ENCODE results near the gene TTYH3.
A peak's percentile ranks its signal among the peaks of the same experiment; 100 is the strongest.

Gene TTYH3

DNA sequence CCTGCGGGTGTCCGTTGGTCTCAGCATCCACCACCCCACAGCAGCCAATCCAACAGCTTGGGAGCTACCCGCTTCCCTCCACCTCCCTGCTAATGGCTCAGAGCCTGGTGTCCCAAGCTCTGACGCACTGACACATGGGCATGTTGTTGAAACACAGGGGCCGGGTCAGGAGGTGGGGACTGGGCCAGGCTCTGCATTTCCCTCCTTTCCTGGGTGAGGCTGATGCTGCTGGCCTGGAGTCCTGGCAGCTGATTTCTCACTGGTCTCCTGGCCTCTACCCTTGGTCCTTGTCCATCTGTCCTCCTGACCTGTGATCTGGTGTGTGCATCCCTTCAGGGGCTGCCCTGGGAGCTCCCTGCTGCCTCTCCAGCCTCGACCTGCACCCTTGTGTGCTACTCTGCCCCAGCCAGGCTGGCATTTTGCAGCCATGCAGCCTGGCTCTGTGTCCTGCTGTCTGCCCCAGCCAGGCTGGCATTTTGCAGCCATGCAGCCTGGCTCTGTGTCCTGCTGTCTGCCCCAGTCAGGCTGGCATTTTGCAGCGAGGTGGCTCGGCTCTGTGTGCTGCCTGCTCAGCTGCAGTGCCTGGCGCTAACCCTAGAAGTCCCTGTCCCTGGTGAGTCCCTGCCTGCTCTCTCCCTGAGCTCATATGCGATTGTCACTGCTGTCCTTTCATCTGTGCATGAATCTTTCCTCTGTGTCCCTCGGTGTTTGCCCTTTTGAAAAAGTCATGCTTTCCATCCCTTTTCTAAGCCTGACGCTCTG lies 70.2 kb downstream of the TTYH3 start:
- DNase-seq (ENCODE audit: extremely low read depth in 1 of 2, low read depth in 1 of 2): no peak

GRCh38 chr7:2702594-2702957 lies 70.8 kb downstream of the TTYH3 start:
- DNase-seq (ENCODE audit: extremely low read depth in 1 of 2, low read depth in 1 of 2): no peak

GRCh38 chr7:2705371-2706096 lies 73.7 kb downstream of the TTYH3 start:
- no peak for DNase-seq (ENCODE audit: extremely low read depth in 1 of 2, low read depth in 1 of 2)

- no peak for DNase-seq (ENCODE audit: extremely low read depth in 1 of 2, low read depth in 1 of 2)
These were observed 74.9 kb downstream of the TTYH3 start for GRCh38 chr7:2706685-2707126.

DNA sequence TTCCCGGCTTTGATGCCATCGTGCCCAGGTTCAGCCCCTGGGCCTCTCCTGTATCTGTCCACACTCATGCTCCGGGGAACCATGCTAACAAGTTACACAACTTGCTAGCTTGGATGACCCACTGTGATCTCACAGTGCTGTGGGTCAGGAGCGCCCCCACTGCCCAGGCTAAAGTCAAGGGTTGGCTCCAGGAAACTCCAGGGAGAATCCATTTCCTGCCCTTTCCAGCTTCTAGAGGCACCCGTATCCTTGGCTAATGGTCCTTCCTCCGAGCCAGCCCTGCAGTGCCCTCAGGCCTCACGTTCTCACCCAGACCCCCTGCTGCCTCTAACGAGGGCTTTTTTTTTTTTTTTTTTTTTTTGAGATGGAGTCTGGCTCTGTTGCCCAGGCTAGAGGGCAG lies 75.7 kb downstream of the TTYH3 start:
- no peak for DNase-seq (ENCODE audit: extremely low read depth in 1 of 2, low read depth in 1 of 2)

DNA sequence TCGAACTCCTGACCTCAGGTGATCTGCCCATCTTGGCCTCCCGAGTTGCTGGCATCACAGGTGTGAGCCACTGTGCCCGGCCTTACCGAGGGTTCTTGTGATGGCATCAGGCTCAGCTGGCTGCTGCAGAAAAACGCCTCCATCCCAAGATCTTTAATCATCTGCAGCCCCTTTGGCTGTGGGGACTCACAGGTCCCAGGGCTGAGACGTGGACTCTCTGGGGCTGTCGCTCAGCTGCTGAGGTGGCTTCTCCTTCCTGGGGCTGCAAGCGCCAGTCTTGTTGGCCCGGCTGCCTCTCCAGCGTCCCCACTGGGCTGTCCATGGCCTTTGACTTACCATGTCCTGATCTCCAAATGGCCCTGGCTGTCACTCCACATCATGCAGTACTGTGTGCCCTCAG lies 76.3 kb downstream of the TTYH3 start:
- no peak for DNase-seq (ENCODE audit: extremely low read depth in 1 of 2, low read depth in 1 of 2)

DNA sequence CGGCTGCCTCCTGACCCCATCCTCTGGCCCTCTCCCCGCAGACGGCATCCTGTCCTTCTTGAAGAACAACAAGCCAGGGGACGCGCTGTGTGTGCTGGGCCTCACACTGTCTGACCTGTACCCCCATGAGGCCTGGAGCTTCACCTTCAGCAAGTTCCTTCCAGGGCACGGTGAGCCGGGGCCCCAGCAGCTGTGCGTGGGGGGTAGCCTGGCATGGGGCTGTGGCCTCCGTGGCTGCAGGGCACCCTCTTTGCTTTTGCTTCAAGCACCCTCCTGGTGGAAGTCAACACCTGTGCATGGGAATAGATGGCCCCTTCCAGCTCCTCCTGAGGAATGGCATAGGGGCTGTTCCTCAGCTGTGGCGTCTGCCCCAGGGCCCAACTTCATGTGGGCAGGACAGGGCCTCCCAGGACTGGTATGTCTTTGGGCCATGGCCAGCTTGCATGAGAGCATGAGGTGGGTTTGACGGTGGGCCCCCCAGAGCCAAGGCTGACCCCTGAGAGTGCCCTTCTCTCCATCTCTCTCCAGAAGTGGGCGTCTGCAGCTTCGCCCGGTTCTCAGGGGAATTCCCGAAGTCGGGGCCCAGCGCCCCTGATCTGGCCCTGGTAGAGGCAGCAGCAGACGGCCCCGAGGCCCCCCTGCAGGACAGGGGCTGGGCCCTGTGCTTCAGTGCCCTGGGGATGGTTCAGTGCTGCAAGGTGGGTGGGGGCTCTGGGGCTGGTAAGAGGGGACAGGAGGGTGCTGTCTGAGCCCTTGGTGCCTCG lies 76.9 kb downstream of the TTYH3 start:
- DNase-seq (ENCODE audit: extremely low read depth in 1 of 2, low read depth in 1 of 2): no peak

DNA sequence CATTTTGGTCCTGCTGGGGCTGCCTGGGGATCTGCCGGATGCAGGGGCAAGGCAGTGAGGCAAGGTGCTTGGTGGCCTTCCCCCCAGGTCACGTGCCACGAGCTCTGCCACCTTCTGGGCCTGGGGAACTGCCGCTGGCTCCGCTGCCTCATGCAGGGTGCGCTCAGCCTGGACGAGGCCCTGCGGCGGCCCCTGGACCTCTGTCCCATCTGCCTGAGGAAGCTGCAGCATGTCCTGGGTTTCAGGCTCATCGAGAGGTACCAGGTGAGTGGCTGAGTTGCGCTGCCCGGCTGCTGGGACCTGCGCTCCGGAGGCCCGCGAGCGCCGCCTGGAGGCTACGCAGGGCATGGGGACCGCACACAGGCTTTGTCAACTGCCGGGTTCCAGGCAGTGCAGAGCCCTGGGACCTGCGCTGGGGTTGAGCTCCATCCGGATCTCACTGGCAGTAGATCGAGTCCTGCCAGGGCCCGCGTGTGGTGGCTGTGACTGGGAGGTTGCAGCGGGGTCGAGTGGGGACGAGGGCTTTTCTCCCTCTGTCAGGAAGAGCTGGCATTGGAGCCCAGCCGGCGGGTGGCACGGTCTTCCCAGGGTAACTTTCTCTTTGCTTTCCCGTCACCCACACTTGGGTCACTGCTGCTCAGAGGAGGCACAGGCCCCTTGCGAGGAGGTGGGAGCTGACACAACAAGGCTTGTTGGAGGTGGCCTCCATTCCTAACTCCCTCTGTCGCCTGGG lies 77.9 kb downstream of the TTYH3 start:
- DNase-seq (ENCODE audit: extremely low read depth in 1 of 2, low read depth in 1 of 2): peak; percentile 50 to 59

- DNase-seq (ENCODE audit: extremely low read depth in 1 of 2, low read depth in 1 of 2): peak in 1 of 2 donors; percentile 43
These were observed 78.5 kb downstream of the TTYH3 start for GRCh38 chr7:2710286-2710655.

DNA sequence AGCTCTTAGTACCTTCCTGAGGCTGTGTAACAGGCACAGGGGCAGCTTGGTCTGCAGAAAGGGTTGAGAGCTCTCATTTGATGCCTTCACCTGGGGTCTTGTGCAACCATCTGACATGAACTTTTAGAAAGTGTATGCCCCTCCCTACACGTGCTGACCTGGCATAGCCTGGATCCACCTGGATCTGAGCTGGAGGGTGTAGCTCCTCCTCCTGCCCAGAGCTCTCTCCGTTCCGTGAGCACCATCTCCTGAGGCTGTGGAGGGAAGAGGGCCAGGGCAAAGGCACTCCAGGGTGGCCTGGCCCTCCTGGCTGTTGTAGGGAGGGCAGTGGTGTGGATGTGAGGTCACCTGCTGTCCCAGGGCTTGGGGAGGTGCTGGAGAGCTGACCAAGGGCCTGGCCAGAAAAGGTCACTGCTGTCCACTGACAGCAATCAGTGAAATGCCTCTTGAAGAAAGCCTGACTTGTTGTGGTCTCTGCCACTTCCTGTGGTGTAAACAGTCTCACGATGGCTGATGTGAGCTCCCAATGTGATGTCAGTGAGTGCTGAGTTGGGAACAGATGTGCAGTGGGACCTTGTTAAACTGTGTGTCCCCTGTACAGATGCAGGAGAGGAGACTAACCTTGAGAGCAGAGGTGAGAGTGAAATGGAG lies 79.2 kb downstream of the TTYH3 start:
- no peak for DNase-seq (ENCODE audit: extremely low read depth in 1 of 2, low read depth in 1 of 2)

DNA sequence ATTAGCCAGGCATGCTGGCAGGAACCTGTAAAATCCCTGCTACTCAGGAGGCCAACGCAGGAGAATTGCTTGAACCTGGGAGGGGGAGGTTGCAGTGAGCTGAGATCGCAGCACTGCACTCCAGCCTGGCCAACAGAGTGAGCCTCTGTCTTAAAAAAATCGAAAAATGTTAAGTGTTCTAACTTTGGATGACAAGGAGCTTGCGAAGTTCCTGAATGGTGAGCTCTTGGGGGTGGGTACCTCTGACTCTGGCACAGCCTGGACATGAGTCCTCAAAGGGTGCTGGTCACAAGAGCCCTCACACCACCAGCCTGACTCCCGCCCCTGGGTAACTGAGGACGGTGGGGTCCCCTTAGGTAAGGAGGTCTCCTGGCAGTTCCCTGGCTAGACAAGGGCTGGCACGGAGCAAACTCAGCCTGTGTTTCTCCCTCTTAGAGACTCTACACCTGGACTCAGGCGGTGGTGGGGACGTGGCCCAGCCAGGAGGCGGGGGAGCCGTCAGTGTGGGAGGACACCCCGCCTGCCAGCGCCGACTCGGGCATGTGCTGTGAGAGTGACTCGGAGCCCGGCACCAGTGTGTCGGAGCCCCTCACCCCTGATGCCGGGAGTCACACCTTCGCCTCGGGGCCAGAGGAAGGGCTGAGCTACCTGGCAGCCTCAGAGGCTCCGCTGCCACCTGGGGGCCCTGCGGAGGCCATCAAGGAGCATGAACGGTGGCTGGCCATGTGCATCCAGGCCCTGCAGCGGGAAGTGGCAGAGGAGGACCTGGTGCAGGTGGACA lies 80.3 kb downstream of the TTYH3 start:
- no peak for DNase-seq (ENCODE audit: extremely low read depth in 1 of 2, low read depth in 1 of 2)

DNA sequence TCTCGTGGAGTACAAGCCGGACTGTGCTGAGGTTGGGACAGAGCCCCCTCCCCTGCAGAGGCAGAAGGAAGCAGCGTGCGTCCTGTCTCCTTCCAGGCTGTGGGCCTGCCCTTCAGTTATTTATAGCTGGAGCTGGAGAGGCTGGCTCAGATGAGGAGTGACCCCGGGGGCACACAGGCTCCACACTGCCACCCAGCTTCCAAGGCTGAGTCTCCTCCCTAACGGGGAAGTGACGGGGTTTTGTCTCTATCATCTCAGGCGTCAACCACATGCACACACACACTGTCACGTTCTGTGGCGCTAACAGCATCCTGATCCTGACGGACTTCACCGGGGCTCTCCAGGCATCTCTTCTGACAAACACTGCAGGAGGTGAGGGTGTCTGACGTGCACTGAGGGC lies 81.6 kb downstream of the TTYH3 start:
- no peak for DNase-seq (ENCODE audit: extremely low read depth in 1 of 2, low read depth in 1 of 2)

DNA sequence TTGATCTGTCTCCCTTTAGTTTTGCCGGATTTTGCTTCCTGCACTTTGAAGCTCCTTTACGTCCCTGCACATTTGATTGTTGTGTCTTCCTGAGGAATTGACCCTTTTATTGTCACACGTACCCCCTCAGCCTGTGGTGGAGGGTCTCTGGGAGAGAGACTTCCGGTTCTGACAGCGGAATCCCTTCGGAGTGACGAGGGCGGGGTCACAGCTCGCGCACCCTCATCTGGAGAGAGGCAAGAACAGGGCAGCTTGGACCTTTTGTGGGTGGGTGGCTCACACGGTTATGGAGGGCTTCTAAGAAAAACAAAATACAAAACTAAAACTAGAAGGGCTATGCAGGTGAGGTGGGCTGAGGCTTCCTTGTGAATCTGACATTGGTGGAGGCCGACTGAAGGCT lies 82.2 kb downstream of the TTYH3 start:
- DNase-seq (ENCODE audit: extremely low read depth in 1 of 2, low read depth in 1 of 2): no peak
